ENCODE data around the gene IBA57.

Gene IBA57

GRCh38 chr1:228190778-228191177 lies 25.2 kb downstream of the IBA57 start:
- Histone ChIP-seq H3K79me2 (ENCODE audit: insufficient read depth, low read depth) (no peaks in the 10 kb centered on the region), H3K4me2 (no peak overlapping the region), H3K4me1 (ENCODE audit: low read depth, poor library complexity, severe bottlenecking) (no peaks in the 10 kb centered on the region), H3K27ac (no peak overlapping the region), H3K27me3 (ENCODE audit: insufficient read depth, low read depth) (no peaks in the 10 kb centered on the region), H2AFZ (ENCODE audit: low read depth) (no peak overlapping the region), H3K9ac (no peak overlapping the region), H4K20me1 (ENCODE audit: insufficient read depth) (no peaks in the 10 kb centered on the region), H3K4me3 (IDR thresholded peaks at IDR 0.05; ENCODE audit: insufficient read depth, low read depth, low read length) (no peak overlapping the region), H3K36me3 (ENCODE audit: insufficient read depth) (no peaks in the 10 kb centered on the region)
- TF ChIP-seq, protein P1, sequence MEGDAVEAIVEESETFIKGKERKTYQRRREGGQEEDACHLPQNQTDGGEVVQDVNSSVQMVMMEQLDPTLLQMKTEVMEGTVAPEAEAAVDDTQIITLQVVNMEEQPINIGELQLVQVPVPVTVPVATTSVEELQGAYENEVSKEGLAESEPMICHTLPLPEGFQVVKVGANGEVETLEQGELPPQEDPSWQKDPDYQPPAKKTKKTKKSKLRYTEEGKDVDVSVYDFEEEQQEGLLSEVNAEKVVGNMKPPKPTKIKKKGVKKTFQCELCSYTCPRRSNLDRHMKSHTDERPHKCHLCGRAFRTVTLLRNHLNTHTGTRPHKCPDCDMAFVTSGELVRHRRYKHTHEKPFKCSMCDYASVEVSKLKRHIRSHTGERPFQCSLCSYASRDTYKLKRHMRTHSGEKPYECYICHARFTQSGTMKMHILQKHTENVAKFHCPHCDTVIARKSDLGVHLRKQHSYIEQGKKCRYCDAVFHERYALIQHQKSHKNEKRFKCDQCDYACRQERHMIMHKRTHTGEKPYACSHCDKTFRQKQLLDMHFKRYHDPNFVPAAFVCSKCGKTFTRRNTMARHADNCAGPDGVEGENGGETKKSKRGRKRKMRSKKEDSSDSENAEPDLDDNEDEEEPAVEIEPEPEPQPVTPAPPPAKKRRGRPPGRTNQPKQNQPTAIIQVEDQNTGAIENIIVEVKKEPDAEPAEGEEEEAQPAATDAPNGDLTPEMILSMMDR (conservative IDR thresholded peaks at IDR 0.05; ENCODE audit: low read depth, low read length), result no peak

DNA sequence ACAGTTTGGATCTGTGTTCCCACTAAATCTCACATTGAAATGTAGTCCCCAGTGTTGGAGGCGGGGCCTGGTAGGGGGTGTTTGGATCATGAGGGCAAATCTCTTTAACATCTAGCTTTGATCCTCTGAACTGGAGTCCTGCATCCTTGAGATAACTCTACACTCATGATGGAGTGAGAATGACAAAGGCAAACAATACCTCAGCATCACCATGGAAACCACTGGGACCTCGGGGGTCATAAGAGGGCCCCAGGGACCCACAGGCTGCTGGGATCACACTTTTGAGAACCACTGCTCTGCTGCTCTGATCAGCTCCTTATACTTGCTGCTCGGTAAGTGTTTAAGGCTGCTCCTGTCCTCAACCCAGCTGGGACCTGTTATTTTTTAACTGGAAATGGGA lies 28.8 kb downstream of the IBA57 start:
- Histone ChIP-seq H3K9ac (no peak overlapping the region), H3K4me1 (ENCODE audit: low read depth, poor library complexity, severe bottlenecking) (no peaks in the 10 kb centered on the region), H3K27ac (no peak overlapping the region), H3K36me3 (ENCODE audit: insufficient read depth) (no peaks in the 10 kb centered on the region), H3K4me2 (no peak overlapping the region), H2AFZ (ENCODE audit: low read depth) (no peak overlapping the region), H3K27me3 (ENCODE audit: insufficient read depth, low read depth) (no peaks in the 10 kb centered on the region), H4K20me1 (ENCODE audit: insufficient read depth) (no peaks in the 10 kb centered on the region), H3K79me2 (ENCODE audit: insufficient read depth, low read depth) (no peaks in the 10 kb centered on the region), H3K4me3 (IDR thresholded peaks at IDR 0.05; ENCODE audit: insufficient read depth, low read depth, low read length) (no peak overlapping the region)
- TF ChIP-seq, protein P1 (conservative IDR thresholded peaks at IDR 0.05; ENCODE audit: low read depth, low read length), result no peak

DNA sequence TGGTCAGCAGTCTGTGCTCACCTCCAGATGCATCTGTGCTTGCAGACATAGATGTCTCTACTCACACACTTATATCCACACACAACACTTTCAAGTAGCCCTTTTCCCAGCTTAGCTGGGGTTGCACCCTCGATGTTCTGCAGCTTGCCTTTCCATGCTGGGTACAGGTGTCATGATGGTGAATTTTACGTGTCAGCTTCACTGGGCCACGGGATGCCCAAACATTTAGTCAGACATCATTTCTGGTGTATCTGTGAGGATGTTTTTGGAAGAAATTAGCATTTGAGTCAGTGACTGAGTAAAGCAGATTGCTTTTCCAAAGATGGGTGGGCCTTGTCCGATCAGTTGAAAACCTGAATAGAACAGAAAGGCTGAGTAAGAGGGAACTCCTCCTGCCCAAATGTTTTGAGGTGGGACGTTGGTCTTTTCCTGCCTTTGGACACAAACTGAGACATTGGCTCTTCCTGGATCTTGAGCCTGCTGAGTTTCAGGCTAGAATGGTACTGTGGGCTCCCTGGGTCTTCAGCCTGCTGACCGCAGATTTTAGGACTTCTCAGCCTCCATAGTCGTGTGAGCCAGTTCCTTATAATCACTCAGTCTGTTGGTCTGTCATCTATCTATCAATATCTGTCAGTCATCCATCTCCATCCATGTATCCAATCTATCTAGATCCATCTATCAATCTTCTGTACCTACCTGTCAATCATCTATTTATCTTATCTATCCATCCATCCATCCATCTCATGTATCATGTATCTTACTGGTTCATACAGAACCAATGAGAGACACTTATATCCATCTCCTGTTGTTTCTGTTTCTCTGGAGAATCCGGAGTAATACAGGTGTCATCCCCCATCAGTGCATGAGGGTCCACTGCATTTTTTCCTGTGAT lies 29.6 kb downstream of the IBA57 start:
- H3K27ac ChIP-seq, result no peak overlapping the region
- no peak overlapping the region for H3K4me2 ChIP-seq
- H4K20me1 ChIP-seq (ENCODE audit: insufficient read depth), result no peaks in the 10 kb centered on the region
- TF ChIP-seq, protein P1 (conservative IDR thresholded peaks at IDR 0.05; ENCODE audit: low read depth, low read length), result no peak
- H2AFZ ChIP-seq (ENCODE audit: low read depth), result no peak overlapping the region
- no peak overlapping the region for H3K9ac ChIP-seq
- H3K79me2 ChIP-seq (ENCODE audit: insufficient read depth, low read depth), result no peaks in the 10 kb centered on the region
- H3K36me3 ChIP-seq (ENCODE audit: insufficient read depth), result no peaks in the 10 kb centered on the region
- H3K27me3 ChIP-seq (ENCODE audit: insufficient read depth, low read depth), result no peaks in the 10 kb centered on the region
- no peaks in the 10 kb centered on the region for H3K4me1 ChIP-seq (ENCODE audit: low read depth, poor library complexity, severe bottlenecking)
- H3K4me3 ChIP-seq (IDR thresholded peaks at IDR 0.05; ENCODE audit: insufficient read depth, low read depth, low read length), result no peak overlapping the region

DNA sequence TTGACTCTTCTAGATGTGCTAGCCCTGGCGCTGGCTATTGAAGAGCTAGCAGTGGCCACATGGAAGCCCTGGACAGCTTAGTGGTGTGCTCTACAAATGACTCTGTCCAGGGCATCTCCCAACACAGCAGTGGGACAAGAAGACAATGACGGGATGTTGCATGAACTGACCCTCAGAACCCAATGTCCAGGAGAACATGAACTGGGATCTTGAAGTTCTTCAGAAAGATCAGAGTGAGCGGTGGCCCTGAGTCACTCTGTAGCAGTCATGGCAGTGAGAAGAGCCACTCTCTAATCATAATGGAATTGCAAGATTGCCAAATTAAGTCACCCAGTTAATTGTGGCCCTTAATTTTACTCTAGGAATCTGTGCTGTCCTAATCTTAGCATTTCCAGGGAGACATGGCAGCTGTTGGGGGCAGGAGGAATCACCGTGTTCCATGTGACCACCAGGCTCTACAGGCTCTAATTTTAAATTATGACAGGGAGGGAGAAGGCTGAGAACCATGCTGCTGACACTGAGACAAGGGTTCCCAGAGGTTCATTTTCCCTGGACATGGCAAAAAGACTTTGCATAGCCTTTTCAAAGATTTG lies 32.0 kb downstream of the IBA57 start:
- Histone ChIP-seq H3K9ac (no peak overlapping the region), H3K79me2 (ENCODE audit: insufficient read depth, low read depth) (no peaks in the 10 kb centered on the region), H3K4me2 (no peak overlapping the region), H3K4me3 (IDR thresholded peaks at IDR 0.05; ENCODE audit: insufficient read depth, low read depth, low read length) (no peak overlapping the region), H3K4me1 (ENCODE audit: low read depth, poor library complexity, severe bottlenecking) (no peaks in the 10 kb centered on the region), H2AFZ (ENCODE audit: low read depth) (no peak overlapping the region), H3K27me3 (ENCODE audit: insufficient read depth, low read depth) (no peaks in the 10 kb centered on the region), H3K36me3 (ENCODE audit: insufficient read depth) (no peaks in the 10 kb centered on the region), H4K20me1 (ENCODE audit: insufficient read depth) (no peaks in the 10 kb centered on the region), H3K27ac (no peak overlapping the region)
- TF ChIP-seq, protein P1 (conservative IDR thresholded peaks at IDR 0.05; ENCODE audit: low read depth, low read length), result no peak
